ENCODE data around the gene DHRS1.
"Not testable (repeated sequence)": the region's sequence is repeated elsewhere in the genome, so short reads cannot be mapped to it uniquely, and the experiment has no call there.

The DHRS1 gene

GRCh38 chr14:24261969-24262327 lies 37.6 kb downstream of the DHRS1 start:
- no peak for DNase-seq

- DNase-seq: no peak
Observed at GRCh38 chr14:24261256-24261968, 38.2 kb downstream of the DHRS1 start.

- no peak for DNase-seq
Observed at GRCh38 chr14:24260780-24261157, 38.8 kb downstream of the DHRS1 start.

- no peak for DNase-seq
Observed at GRCh38 chr14:24260026-24260779, 39.4 kb downstream of the DHRS1 start.

GRCh38 chr14:24259282-24260025 lies 40.1 kb downstream of the DHRS1 start:
- DNase-seq: no peak

- no peak for DNase-seq
Observed at GRCh38 chr14:24258548-24259265, 40.9 kb downstream of the DHRS1 start.

- DNase-seq: no peak
Observed at GRCh38 chr14:24258119-24258518, 41.5 kb downstream of the DHRS1 start.

- no peak for DNase-seq
Observed at GRCh38 chr14:24256960-24257359, 42.6 kb downstream of the DHRS1 start.

- DNase-seq: no peak
Observed at GRCh38 chr14:24255931-24256711, 43.5 kb downstream of the DHRS1 start.

GRCh38 chr14:24255438-24255837 lies 44.1 kb downstream of the DHRS1 start:
- no peak for DNase-seq

- DNase-seq: no peak
Observed at GRCh38 chr14:24254630-24255392, 44.8 kb downstream of the DHRS1 start.

GRCh38 chr14:24253936-24254335 lies 45.6 kb downstream of the DHRS1 start:
- DNase-seq: no peak

GRCh38 chr14:24252289-24253124 lies 47.1 kb downstream of the DHRS1 start:
- DNase-seq: no peak

GRCh38 chr14:24251880-24252288 lies 47.7 kb downstream of the DHRS1 start:
- no peak for DNase-seq

GRCh38 chr14:24250354-24250753 lies 49.2 kb downstream of the DHRS1 start:
- no peak for DNase-seq

GRCh38 chr14:24249230-24250021 lies 50.2 kb downstream of the DHRS1 start:
- no peak for DNase-seq

- DNase-seq: no peak
Observed at GRCh38 chr14:24247422-24247821, 52.2 kb downstream of the DHRS1 start.

- DNase-seq: peak; percentile 63
Observed at GRCh38 chr14:24246765-24247212, 52.8 kb downstream of the DHRS1 start.

- DNase-seq: not testable (repeated sequence)
Observed at GRCh38 chr14:24245350-24245749, 54.2 kb downstream of the DHRS1 start.

Data from CD4-positive, alpha-beta T cell treated with Interleukin-10 for 1 hour (primary cell).